Peyer's patch (tissue), 4 donors: ENCODE measurements around the gene GPR162. TPM values are rescaled to one million over a fixed set of nuclear protein-coding genes. Genes with fewer than 3 reads are reported as not detected.

Experiments used
- DNase-seq, 3 donors: peaks; one replicate each; pipeline ENCODE4 v3.0.0-alpha.2; 2017 to 2019
- H3K27ac ChIP-seq, 4 donors: fragments of 200-600 bp; sonication (generic); one replicate each; pipeline ENCODE4 v1.5.1; 2016 to 2019
- H3K27me3 ChIP-seq, 2 donors: fragments of 200-600 bp; sonication (generic); one replicate each; pipeline ENCODE4 v1.5.1; 2019
- H3K36me3 ChIP-seq, 3 donors: fragments of 200-600 bp; sonication (generic); one replicate each; pipeline ENCODE4 v1.5.1; 2016 to 2019
- H3K4me1 ChIP-seq, 4 donors: fragments of 200-600 bp; sonication (generic); one replicate each; pipeline ENCODE4 v1.5.1; 2016 to 2019
- H3K4me3 ChIP-seq, 4 donors: fragments of 200-600 bp; sonication (generic); 1 replicate in 3 of 4; 2 replicates in 1 of 4; pipeline ENCODE4 v1.5.1; 2016 to 2019; ENCODE audit warnings: mild to moderate bottlenecking in 1 of 4
- H3K9me3 ChIP-seq, 4 donors: fragments of 200-600 bp; sonication (generic); one replicate each; pipeline ENCODE4 v1.5.1; 2016 to 2019; ENCODE audit warnings: mild to moderate bottlenecking in 1 of 4
- POLR2A ChIP-seq, 2 donors: fragments of 450-650 bp; IDR thresholded peaks; one replicate each; pipeline ENCODE4 v1.5.1; 2017; ENCODE audit warnings: antibody characterized with exemption in 2 of 2, mild to moderate bottlenecking in 2 of 2, moderate library complexity in 2 of 2
- total RNA-seq, 4 donors: library from RNA; depleted of rRNA; stranded (reverse); fragments of >200 nt; gene quantifications; one replicate each; pipeline ENCODE4 v1.1.0, GENCODE V29; 2016
- TF ChIP-seq, protein P1 (sequence below), 6 experiments: fragments of 450-650 bp in 4 of 6; fragments of 200-600 bp in 2 of 6; sonication (generic) in 1 of 6; IDR thresholded peaks; one replicate each; pipeline ENCODE4 v1.5.1; 2017 to 2019; ENCODE audit warnings: antibody characterized with exemption in 6 of 6, mild to moderate bottlenecking in 3 of 6, moderate library complexity in 1 of 6

The GPR162 gene
- total RNA-seq, 4 donors from 2014 or later = 2.5 to 11.6 (median 4.1) TPM; not detected in 1

DNA sequence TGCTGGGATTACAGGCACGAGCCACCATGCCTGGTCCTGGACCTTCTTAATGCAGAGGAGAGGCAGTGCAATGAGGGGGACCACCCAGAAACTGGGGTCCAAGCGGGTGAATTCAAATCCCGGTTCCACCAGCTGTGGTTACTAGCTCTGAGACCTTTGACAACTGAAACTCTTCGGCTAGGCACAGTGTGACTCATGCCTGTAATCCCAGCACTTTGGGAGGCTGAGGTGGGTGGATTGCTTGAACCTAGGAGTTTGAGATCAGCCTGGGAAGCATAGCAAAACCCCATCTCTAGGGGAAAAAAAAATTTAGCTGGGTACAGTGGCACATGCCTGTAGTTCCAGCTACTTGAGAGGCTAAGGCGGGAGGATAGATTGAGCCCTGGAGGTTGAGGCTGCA lies 37.3 kb upstream of the GPR162 start:
- DNase-seq = no peak
- Histone ChIP-seq H3K4me3 (no peak overlapping the region), H3K27ac (no peak overlapping the region), H3K36me3 (no peaks in the 10 kb centered on the region), H3K9me3 (no peaks in the 10 kb centered on the region), H3K4me1 (peaks cover 0 to 10% (median under 1%) of the 10 kb centered on the region in 4 donors), H3K27me3 (no peaks in the 10 kb centered on the region)
- TF ChIP-seq, protein P1, sequence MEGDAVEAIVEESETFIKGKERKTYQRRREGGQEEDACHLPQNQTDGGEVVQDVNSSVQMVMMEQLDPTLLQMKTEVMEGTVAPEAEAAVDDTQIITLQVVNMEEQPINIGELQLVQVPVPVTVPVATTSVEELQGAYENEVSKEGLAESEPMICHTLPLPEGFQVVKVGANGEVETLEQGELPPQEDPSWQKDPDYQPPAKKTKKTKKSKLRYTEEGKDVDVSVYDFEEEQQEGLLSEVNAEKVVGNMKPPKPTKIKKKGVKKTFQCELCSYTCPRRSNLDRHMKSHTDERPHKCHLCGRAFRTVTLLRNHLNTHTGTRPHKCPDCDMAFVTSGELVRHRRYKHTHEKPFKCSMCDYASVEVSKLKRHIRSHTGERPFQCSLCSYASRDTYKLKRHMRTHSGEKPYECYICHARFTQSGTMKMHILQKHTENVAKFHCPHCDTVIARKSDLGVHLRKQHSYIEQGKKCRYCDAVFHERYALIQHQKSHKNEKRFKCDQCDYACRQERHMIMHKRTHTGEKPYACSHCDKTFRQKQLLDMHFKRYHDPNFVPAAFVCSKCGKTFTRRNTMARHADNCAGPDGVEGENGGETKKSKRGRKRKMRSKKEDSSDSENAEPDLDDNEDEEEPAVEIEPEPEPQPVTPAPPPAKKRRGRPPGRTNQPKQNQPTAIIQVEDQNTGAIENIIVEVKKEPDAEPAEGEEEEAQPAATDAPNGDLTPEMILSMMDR (IDR thresholded peaks at IDR 0.05) = no peak
- TF ChIP-seq POLR2A (IDR thresholded peaks at IDR 0.05) = no peak

DNA sequence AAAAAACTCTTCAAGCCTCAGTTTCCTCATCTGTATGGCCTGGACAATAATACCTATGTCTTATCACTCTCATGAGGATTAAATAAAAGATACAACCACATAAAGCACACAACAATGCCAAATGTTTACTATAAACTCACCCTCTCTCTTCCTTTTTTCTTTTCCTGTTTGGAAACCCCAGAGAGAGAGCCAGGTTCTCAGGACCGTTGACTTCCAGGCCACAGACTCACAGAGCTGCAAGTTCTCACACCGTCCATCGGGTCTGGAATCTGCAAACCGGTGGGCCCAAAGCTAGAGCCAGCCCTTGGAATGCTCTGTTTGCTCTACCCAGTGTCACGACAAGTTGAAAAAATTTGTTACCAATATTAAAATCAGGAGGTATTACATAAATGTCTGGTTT lies 36.9 kb upstream of the GPR162 start:
- no peak for DNase-seq
- no peaks in the 10 kb centered on the region for H3K9me3 ChIP-seq
- H3K27me3 ChIP-seq = no peaks in the 10 kb centered on the region
- no peak overlapping the region for H3K27ac ChIP-seq
- no peak for TF ChIP-seq POLR2A (IDR thresholded peaks at IDR 0.05)
- TF ChIP-seq, protein P1 (IDR thresholded peaks at IDR 0.05) = no peak
- H3K4me3 ChIP-seq = no peak overlapping the region
- peaks cover 0 to 7% (median 0%) of the 10 kb centered on the region in 4 donors for H3K4me1 ChIP-seq
- no peaks in the 10 kb centered on the region for H3K36me3 ChIP-seq

DNA sequence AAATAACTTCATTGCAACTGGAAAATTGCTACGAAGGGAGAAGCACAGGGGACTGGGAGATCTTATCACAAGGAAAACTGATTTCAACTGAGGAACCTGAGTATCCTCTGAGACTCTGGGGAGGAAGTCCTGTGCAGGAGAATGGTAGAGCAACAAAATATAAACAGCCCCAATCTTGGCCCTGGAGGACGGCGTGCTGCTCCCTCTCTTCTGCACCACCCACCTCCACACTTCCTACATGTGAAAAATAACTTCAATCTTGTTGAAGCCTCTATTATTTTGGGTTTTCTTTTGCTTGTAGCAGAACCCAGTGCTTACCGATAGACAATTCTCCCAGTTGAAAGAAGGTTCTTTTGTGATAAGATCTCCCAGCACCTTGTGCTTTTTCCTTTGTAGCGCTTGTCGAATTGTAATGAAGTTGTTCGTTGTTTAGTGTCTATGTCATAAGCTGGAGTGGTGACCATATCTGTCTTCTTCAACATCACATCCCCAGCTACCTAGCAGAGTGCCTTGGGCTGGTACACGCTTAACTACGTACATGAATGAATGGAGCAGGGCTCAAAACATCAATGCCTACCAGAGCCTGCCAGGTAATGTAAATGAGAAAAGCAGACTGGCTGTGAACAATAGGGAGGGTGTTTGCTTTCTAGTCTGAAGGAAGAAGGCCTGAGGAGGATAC lies 35.1 kb upstream of the GPR162 start:
- Histone ChIP-seq H3K4me1 (no peaks in the 10 kb centered on the region), H3K36me3 (no peaks in the 10 kb centered on the region), H3K9me3 (no peaks in the 10 kb centered on the region), H3K4me3 (no peak overlapping the region), H3K27me3 (no peaks in the 10 kb centered on the region), H3K27ac (peak overlapping the region in 2 of 4 donors; percentile 32 to 55)
- TF ChIP-seq, protein P1 (IDR thresholded peaks at IDR 0.05) = no peak
- no peak for TF ChIP-seq POLR2A (IDR thresholded peaks at IDR 0.05)
- no peak for DNase-seq

DNA sequence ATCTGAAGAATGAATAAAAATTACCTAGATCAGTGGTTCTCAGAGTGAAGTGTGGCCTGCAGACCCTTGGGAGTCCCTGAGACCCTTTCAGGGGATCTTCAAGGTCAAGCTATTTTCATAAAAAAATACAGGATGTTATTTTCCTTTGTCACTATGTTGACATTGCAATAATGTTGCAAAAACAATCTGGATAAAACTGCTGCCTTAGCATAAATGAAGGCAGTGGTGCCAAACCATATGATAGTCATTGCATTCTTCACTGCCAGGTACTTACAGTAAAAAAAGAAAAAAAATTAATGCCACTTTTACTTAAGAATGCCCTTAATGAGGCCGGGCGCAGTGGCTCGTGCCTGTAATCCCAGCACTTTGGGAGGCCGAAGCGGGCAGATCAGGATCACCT lies 34.3 kb upstream of the GPR162 start:
- Histone ChIP-seq H3K36me3 (no peaks in the 10 kb centered on the region), H3K4me3 (no peak overlapping the region), H3K27me3 (no peaks in the 10 kb centered on the region), H3K9me3 (no peaks in the 10 kb centered on the region), H3K27ac (peak overlapping the region in 1 of 4 donors; percentile 55), H3K4me1 (peaks cover 0 to 2% (median under 1%) of the 10 kb centered on the region in 4 donors)
- TF ChIP-seq, protein P1 (IDR thresholded peaks at IDR 0.05) = no peak
- TF ChIP-seq POLR2A (IDR thresholded peaks at IDR 0.05) = no peak
- no peak for DNase-seq

DNA sequence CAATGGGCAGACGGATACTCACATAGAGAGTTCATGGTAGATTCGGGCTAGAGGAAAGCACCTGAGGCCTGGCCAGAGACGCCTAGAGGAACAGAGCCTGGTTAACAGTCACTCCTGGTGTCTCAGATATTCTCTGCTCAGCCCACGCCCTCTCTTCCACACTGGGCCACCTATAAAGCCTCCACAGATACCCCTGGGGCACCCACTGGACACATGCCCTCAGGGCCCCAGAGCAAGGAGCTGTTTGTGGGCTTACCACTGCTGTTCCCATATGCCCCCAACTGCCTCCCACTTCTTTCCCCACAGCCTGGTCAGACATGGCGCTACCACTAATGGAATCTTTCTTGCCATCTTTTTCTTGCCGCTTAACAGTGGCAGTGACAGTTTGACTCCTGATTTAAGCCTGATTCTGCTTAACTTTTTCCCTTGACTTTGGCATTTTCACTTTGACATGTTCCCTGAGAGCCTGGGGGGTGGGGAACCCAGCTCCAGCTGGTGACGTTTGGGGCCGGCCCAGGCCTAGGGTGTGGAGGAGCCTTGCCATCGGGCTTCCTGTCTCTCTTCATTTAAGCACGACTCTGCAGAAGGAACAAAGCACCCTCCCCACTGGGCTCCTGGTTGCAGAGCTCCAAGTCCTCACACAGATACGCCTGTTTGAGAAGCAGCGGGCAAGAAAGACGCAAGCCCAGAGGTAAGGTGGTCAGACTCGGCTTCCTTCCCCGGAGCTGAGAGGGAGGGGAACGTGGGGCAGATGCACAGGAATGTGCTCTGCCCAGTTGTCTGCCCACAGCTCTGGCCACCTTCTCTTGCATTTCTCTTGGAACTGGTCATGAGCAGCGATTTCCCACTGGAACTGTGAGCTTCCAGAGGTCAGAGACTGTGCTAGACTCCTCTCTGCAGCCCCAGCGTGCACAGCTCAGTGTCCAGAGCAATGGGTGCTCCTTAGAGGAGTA lies 32.4 kb upstream of the GPR162 start, which contains the start of gene CD4:
Gene CD4, plus strand, starts transcription at position 557 of the 953 bp plus-strand sequence. CDS start 10,611 bp downstream, outside the sequence.
- Histone ChIP-seq H3K4me1 (peaks cover 0 to 10% (median 1%) of the 10 kb centered on the region in 4 donors), H3K9me3 (no peaks in the 10 kb centered on the region), H3K27ac (peak within 1 kb of the TSS; percentile 63 to 85 (median 74)), H3K27me3 (no peaks in the 10 kb centered on the region), H3K4me3 (peak within 1 kb of the TSS; percentile 16 to 49 (median 36)), H3K36me3 (no peaks in the 10 kb centered on the region)
- peak in 1 of 2 donors; percentile 22 for TF ChIP-seq POLR2A (IDR thresholded peaks at IDR 0.05)
- TF ChIP-seq, protein P1 (IDR thresholded peaks at IDR 0.05) = no peak
- DNase-seq = peak in 2 of 3 donors; percentile 86 to 87
